NT2/D1 (cell line): ENCODE data around the gene MECR.

Experiments
- DNase-seq: peaks from one replicate; pipeline ENCODE4 v3.0.0-alpha.2; 2011; ENCODE audit warnings: low read depth, low spot score
- H3K27me3 ChIP-seq: 2 replicates; pipeline ENCODE4 v1.6.0; 2011; ENCODE audit warnings: mild to moderate bottlenecking; ENCODE audit not compliant: insufficient read length, insufficient read depth
- H3K36me3 ChIP-seq: 2 replicates; pipeline ENCODE4 v1.6.1; 2011; ENCODE audit warnings: mild to moderate bottlenecking, low read length, mixed read lengths; ENCODE audit not compliant: insufficient read depth, insufficient read length
- H3K4me1 ChIP-seq: 2 replicates; pipeline ENCODE4 v1.5.1; 2011; ENCODE audit not compliant: insufficient read depth, insufficient read length
- H3K4me3 ChIP-seq: 2 replicates; pipeline ENCODE4 v1.5.1; 2011; ENCODE audit warnings: low read depth; ENCODE audit not compliant: insufficient read length
- H3K9ac ChIP-seq: 2 replicates; pipeline ENCODE4 v1.6.0; 2011; ENCODE audit warnings: low read depth; ENCODE audit not compliant: insufficient read length
- H3K9me3 ChIP-seq: 2 replicates; pipeline ENCODE4 v1.5.1; 2011; ENCODE audit warnings: mild to moderate bottlenecking, low read length; ENCODE audit not compliant: insufficient read depth
- SUZ12 ChIP-seq: IDR thresholded peaks from 2 replicates; pipeline ENCODE4 v1.6.1; 2011; ENCODE audit not compliant: insufficient read length, insufficient read depth; ENCODE audit errors: extremely low read depth
- YY1 ChIP-seq: IDR thresholded peaks from 2 replicates; pipeline ENCODE4 v1.6.1; 2011; ENCODE audit not compliant: insufficient read length, insufficient read depth
- ZNF274 ChIP-seq: IDR thresholded peaks from 2 replicates; pipeline ENCODE4 v1.6.1; 2011; ENCODE audit warnings: mild to moderate bottlenecking, low read depth, low read length

Gene MECR

DNA sequence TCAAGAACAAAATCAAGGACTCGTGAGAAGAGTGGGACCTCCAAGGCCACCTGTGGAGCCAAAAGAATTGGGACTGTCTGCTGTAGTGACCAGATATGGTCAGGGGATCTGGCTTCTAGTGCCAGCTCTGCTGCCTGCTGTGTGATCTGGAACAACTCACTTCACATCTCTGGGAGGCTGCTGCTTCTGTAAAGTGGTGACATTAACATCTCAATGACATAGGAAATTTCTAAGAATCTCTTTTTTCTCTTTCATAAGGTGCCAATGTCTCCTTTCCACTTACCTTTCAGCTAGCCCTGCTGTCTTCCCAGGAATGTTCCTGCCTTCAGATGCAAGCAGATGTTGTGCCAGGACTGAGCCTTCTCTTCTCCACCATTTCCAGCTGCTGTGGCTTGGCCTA is 44.0 kb downstream of the MECR start:
- Histone ChIP-seq H3K36me3 (peaks cover 8% of the 10 kb centered on the region), H3K4me3 (no peak overlapping the region), H3K9me3 (peaks cover 11% of the 10 kb centered on the region; the same call in 1 of the 2 replicates), H3K4me1 (peaks cover 5% of the 10 kb centered on the region), H3K27me3 (no peaks in the 10 kb centered on the region), H3K9ac (peak overlapping the region; percentile 4)
- peak; percentile 69 for DNase-seq
- TF ChIP-seq ZNF274: no peak
- no peak for TF ChIP-seq YY1
- no peak for TF ChIP-seq SUZ12

DNA sequence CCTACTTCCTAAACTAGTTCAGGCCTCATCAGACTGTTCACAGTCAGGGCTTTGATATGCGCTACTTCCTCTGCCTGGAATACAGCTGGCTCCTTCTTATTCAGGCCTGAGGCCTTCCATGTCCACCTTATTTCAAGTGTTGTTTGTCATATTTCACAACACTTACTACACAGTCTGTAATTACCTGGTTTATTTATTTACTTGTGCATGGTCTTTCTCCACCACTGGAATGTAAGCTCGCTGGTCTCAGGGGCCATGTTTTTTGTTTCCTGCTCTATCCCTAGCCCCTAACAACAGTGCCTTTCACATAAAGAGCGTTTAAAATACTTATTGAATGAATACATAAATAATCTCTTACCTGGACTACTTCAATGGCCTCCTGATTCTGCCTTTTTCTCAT is 44.5 kb downstream of the MECR start:
- H3K9ac ChIP-seq: no peak overlapping the region
- DNase-seq: no peak
- H3K9me3 ChIP-seq: peaks cover 10% of the 10 kb centered on the region; the same call in 1 of the 2 replicates
- H3K4me1 ChIP-seq: peaks cover 5% of the 10 kb centered on the region
- H3K4me3 ChIP-seq: no peak overlapping the region
- no peak for TF ChIP-seq YY1
- TF ChIP-seq ZNF274: no peak
- no peak for TF ChIP-seq SUZ12
- H3K27me3 ChIP-seq: no peaks in the 10 kb centered on the region
- H3K36me3 ChIP-seq: peaks cover 8% of the 10 kb centered on the region

DNA sequence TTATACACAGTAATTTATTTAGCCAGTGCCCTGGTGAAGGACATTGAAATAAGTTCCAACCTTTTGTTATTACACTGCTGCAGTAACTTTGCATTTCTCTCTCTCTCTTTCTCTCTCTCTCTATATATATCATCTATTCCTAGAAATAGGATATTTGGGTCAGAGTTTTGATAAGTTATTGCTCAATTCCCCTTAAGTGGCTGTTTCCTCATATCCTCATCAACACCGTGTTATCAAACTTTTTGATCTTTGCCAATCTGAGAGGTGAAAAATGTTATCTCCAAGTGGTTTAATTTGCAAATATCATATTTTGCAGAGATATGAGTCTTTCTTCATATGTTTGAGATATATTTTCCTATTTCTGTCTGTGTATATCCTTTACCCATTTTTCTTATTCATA is 47.4 kb downstream of the MECR start:
- H3K4me3 ChIP-seq: no peak overlapping the region
- no peaks in the 10 kb centered on the region for H3K27me3 ChIP-seq
- no peak for TF ChIP-seq ZNF274
- no peak for TF ChIP-seq YY1
- no peak for TF ChIP-seq SUZ12
- no peak for DNase-seq
- peaks cover 18% of the 10 kb centered on the region for H3K36me3 ChIP-seq
- H3K9me3 ChIP-seq: no peaks in the 10 kb centered on the region
- H3K9ac ChIP-seq: no peak overlapping the region
- peaks cover 5% of the 10 kb centered on the region for H3K4me1 ChIP-seq

DNA sequence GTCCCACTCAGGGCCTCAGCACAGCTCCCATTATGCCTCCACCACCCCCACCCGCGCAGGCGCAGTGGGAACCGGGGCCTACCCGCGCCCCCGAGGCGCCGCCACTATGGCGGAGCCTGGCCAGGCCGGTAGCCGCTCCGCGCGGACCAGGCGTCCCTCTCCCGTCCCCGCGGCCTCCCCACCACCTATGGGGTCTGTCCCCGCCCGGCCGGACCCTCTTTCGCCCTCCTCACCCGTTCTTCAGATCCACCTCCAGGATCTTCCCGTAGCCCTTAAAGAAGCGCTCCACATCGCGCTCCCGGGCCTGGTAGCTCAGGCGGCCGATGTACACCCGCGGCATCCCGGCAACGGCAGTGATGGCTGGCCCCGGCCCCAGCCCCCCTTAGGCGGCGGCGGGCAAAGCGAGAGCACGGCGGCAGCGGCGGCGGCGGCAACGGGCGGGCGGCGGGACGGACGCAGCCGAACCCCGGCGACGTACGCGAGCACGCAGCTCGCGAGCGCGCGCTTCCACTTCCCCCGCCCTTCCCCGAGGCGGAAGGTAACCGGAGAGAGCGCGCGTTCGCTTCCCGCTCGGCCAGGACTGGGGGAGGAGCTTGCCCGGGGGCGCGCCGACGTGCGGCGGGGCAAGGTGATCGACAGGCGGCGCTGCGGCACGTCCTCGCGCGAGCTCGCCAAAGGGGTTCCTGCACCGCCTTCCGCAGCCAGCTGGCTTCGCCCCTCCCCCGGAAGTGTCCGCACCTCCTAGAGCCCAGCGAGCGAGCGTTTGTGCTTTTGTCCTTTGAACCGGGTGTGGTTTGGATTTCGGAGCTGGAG is 49.1 kb downstream of the MECR start, which contains the start of gene SRSF4:
SRSF4 (minus strand) TSS at position 488 of the 813 bp plus-strand sequence; CDS start at position 340, 148 bp downstream.
- Histone ChIP-seq H3K9ac (peak within 1 kb of the TSS; percentile 99), H3K9me3 (no peaks in the 10 kb centered on the region), H3K4me3 (peak within 1 kb of the TSS; percentile 94), H3K4me1 (peaks cover 5% of the 10 kb centered on the region), H3K27me3 (no peaks in the 10 kb centered on the region), H3K36me3 (peaks cover 34% of the 10 kb centered on the region)
- DNase-seq: peak; percentile 100
- TF ChIP-seq YY1 (peak; percentile 58), SUZ12 (no peak)

DNA sequence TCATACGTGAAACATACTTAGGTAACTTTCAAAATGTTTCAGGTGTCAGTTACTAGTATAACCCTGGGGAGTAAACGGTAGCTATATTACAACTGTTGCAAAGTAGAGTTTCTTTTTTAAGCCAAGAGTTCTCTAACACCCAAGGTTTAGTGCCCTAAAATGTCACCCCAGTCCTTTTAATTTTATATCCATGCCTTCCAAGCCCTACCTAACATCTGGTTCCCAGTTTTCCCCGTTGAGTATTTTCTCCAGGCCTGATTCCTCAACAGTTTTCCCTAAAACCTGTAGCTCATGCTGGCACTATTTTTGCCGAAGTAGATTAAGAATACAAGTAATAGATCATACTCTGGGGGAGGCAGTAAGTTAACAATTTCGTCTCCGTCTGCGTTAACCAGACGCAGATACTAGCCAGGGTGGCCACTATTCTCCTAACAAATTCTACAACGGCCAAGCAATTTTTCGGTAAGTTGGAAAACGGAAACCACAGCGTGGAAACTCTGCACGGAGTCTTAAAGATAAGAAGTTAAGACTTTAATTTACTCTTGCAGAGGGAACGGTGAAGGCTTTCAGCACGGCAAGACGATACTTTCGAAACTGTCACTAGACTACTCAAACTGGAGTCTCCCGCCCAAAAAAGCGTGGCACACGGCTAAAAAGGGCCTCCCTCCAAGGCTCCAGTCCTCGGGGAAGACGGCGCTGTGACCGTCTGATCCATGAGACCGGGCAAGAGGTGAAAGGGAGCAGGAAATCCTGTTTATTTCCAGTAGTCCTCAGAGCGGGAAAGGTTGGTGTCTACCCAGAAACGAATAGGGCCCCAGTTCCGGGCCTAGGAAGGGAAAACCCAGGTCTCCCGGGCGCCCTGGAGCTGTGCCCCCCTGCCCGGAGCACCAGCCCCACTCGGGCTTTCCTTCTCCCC is 50.0 kb downstream of the MECR start:
- peaks cover 37% of the 10 kb centered on the region for H3K36me3 ChIP-seq
- TF ChIP-seq ZNF274 (no peak), SUZ12 (no peak), YY1 (no peak)
- peak overlapping the region; percentile 94 for H3K4me3 ChIP-seq
- H3K9me3 ChIP-seq: no peaks in the 10 kb centered on the region
- DNase-seq: no peak
- H3K9ac ChIP-seq: peak overlapping the region; percentile 99
- H3K27me3 ChIP-seq: no peaks in the 10 kb centered on the region
- H3K4me1 ChIP-seq: peaks cover under 1% of the 10 kb centered on the region

DNA sequence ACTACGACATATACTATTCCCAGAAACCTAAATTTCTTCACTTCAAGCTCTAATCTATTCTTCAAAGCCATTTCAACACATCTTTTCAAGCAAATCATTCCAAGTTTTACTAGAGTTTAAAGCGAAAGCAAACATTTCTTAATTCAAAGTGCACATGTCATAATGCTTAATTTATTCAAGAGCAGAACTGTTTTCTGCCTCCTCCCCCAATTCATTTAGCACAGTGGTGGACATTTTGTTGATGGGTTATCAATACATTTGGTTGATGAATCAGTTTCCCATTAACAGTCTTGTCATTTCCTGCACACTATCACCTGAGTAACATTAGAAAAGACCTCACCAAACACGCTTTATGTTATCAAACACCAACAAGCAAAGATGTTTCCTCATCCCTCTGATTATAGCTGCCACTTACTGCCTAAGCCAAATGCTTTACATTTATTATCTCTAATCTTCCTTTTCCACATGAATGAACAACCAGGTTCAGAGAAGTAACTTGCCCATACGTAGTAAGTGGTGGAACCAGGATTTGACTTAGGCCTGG is 51.0 kb downstream of the MECR start:
- H3K4me3 ChIP-seq: peak overlapping the region; percentile 94

DNA sequence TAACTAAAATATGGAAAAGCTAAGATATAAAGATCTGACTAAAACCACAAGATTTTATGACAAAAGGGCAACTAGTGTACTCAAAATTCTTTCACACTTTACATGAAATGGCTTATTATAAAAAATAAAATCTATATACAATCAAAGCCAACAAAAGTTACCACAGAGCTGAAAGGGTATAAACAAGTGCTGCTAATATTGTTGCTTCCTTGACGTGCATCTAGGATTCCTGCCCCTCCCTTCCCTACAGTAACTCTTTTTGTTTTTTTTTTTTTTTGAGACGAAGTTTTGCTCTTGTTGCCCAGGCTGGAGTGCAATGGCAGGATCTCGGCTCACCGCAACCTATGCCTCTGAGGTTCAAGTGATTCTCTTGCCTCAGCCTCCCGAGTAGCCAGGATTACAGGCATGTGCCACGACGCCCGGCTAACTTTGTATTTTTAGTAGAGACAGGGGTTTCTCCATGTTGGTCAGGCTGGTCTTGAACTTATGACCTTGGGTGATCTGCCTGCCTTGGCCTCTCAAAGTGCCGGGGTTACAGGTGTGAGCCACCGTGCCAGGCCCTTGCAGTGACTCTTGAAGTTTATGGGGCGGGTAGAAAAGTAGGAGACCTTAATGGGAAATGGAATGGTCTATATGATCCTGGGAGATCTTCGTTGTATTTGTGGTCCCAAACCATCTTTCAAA is 53.6 kb downstream of the MECR start:
- TF ChIP-seq SUZ12 (no peak), YY1 (no peak)
- H3K36me3 ChIP-seq: peaks cover 48% of the 10 kb centered on the region
- no peak for DNase-seq
- H3K9ac ChIP-seq: no peak overlapping the region
- H3K4me3 ChIP-seq: no peak overlapping the region
- peaks cover 3% of the 10 kb centered on the region for H3K4me1 ChIP-seq
- no peaks in the 10 kb centered on the region for H3K27me3 ChIP-seq
- H3K9me3 ChIP-seq: no peaks in the 10 kb centered on the region

More for the DNA sequence above, 51.0 kb downstream of the MECR start:
- Histone ChIP-seq H3K36me3 (peaks cover 40% of the 10 kb centered on the region), H3K27me3 (no peaks in the 10 kb centered on the region), H3K9ac (peak overlapping the region; percentile 50), H3K9me3 (no peaks in the 10 kb centered on the region), H3K4me1 (no peaks in the 10 kb centered on the region)
- DNase-seq: no peak
- TF ChIP-seq SUZ12 (no peak), ZNF274 (no peak), YY1 (no peak)
